Kidney (tissue), 14 donors: Measurements from ENCODE around the gene SH2D1B. TPM values are rescaled to one million over a fixed set of nuclear protein-coding genes. Genes with fewer than 3 reads are reported as not detected.
A peak's percentile ranks its signal among the peaks of the same experiment; 100 is the strongest.

Experiments
- DNase-seq, 5 donors: peaks; one replicate each; pipeline ENCODE4 v3.0.0-alpha.2; 2013 to 2020
- FAIRE-seq: peaks from 2 replicates; lab custom pipeline; 2012; peaks lifted over from hg19 to GRCh38; lab: Jason Lieb, UNC
- H3K27ac ChIP-seq, 2 donors: one replicate each; pipeline ENCODE4 v1.7.0; 2013; ENCODE audit warnings: low read depth in 2 of 2, low read length in 2 of 2, inconsistent platforms in 1 of 2
- H3K27me3 ChIP-seq: one replicate; pipeline ENCODE4 v1.7.1; 2013; ENCODE audit warnings: low read length, inconsistent platforms; ENCODE audit not compliant: control insufficient read depth, insufficient read depth
- H3K36me3 ChIP-seq, 3 donors: one replicate each; pipeline versions ENCODE4 v1.7.0 to v1.7.1; 2013; ENCODE audit warnings: low read length in 3 of 3, control low read depth in 1 of 3, inconsistent platforms in 1 of 3; ENCODE audit not compliant: insufficient read depth in 3 of 3, control insufficient read depth in 2 of 3
- H3K4me1 ChIP-seq, 3 donors: one replicate each; pipeline versions ENCODE4 v1.7.0 to v1.7.1; 2013; ENCODE audit warnings: low read length in 3 of 3, inconsistent platforms in 1 of 3, low read depth in 1 of 3; ENCODE audit not compliant: control insufficient read depth in 2 of 3, insufficient read depth in 2 of 3
- H3K4me3 ChIP-seq, 3 donors: one replicate each; pipeline versions ENCODE4 v1.7.0 to v1.8.1; 2013; ENCODE audit warnings: low read length in 3 of 3, control low read depth in 1 of 3, inconsistent platforms in 1 of 3
- H3K9ac ChIP-seq, 3 donors: one replicate each; pipeline versions ENCODE4 v1.7.0 to v1.7.1; 2013; ENCODE audit warnings: low read length in 3 of 3, control low read depth in 1 of 3, inconsistent platforms in 1 of 3
- H3K9me3 ChIP-seq, 3 donors: one replicate each; pipeline versions ENCODE4 v1.7.0 to v1.7.1; 2013; ENCODE audit warnings: low read length in 3 of 3, control low read depth in 1 of 3, inconsistent platforms in 1 of 3; ENCODE audit not compliant: control insufficient read depth in 2 of 3, insufficient read depth in 1 of 3
- intact Hi-C: fragments of 100-400 bp; cut with DNase I; formaldehyde crosslinking; loops from one replicate; pipeline ENCODE4 v1.11.1; 2022
- polyA plus RNA-seq: library from polyadenylated mRNA; stranded (reverse); fragments of 350-450 nt; fragmentation: Illumina TruSeq; extraction: RNeasy Lipid Tissue Mini Kit (QIAGEN cat#74804); gene quantifications from one replicate; pipeline ENCODE4 v1.2.3, GENCODE V29; 2014; ENCODE audit warnings: low read depth, low replicate concordance; ENCODE audit not compliant: insufficient read depth
- total RNA-seq: library from RNA; stranded (reverse); fragmentation: NEBNext Ultra II Directional; extraction: Animal tissue kit (Norgen Biotek cat#: 25700); gene quantifications from one replicate; pipeline ENCODE4 v1.2.1, GENCODE V29; 2021
- TF ChIP-seq, protein P1 (sequence below): IDR thresholded peaks from 3 replicates; pipeline ENCODE4 v1.5.1; 2012; ENCODE audit warnings: mild to moderate bottlenecking, moderate library complexity, borderline replicate concordance; ENCODE audit not compliant: insufficient read depth; ENCODE audit errors: extremely low read depth
- donor health status: control.
- donor health status: control.
- donor health status: control.
- donor health status: control.
- donor health status: control.
- donor health status: DM: yes; HTN: yes; CAD: no.
- donor health status: Normal renal cell carcinoma (clear cell type).

Gene SH2D1B
- total and polyA plus RNA-seq, 2 donors from 2014 or later = 0.76 TPM; not detected in 1

DNA sequence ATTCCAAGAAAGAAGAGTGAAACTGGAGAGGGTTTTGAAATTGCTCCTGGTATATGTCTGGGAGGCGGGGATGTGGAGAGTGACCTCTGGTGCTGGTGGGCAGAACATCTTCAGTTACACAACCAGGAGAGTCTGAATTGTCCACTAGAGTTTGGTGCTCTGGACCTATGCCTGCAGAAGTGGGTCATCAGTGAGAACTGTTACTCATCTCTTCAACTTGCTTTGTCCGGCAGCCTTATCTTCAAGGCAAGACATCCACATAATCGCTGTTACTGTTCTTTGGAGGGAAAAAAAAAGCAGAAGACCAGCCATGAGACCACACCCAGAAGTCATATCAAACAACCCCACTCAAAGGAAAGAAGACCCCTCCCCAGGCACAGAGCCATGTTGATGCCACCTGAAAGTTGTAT, 14.9 kb downstream of the SH2D1B start:
- FAIRE-seq = no peak

DNA sequence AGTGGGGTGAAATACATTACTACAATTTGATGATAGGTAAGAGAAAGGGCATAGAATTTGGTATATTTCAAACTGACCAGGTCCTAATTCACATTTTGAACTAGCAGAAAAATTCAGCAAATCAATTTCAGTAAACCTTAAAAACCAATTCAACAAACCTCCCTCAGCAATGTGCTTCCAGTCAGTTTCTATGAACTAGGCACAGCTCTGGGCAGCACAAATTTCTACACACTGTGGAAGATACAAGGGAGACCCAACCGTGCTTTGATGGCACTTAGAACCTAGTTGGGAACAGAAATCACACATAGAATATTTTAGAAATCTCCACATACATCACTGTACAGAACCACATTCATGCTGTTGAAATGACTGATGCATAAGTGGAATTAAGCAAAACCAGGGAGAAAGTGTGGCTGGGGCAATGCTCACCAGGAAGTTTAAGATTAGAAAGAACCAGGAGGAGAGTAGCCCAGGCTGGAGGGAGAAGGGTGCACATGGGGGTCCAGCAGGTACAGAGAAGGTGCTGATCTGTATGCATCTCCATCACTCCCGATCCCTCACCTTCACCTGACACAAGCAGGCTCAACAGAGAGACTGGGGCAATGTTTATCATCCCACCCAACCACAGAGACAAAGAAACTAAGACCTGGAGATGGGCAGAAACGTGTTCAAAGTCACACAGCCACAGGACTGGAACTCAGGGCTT, 15.6 kb downstream of the SH2D1B start:
- intact Hi-C loops = no loop called here
- no peaks in the 10 kb centered on the region for H3K27me3 ChIP-seq
- no peaks in the 10 kb centered on the region for H3K36me3 ChIP-seq
- TF ChIP-seq, protein P1, sequence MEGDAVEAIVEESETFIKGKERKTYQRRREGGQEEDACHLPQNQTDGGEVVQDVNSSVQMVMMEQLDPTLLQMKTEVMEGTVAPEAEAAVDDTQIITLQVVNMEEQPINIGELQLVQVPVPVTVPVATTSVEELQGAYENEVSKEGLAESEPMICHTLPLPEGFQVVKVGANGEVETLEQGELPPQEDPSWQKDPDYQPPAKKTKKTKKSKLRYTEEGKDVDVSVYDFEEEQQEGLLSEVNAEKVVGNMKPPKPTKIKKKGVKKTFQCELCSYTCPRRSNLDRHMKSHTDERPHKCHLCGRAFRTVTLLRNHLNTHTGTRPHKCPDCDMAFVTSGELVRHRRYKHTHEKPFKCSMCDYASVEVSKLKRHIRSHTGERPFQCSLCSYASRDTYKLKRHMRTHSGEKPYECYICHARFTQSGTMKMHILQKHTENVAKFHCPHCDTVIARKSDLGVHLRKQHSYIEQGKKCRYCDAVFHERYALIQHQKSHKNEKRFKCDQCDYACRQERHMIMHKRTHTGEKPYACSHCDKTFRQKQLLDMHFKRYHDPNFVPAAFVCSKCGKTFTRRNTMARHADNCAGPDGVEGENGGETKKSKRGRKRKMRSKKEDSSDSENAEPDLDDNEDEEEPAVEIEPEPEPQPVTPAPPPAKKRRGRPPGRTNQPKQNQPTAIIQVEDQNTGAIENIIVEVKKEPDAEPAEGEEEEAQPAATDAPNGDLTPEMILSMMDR = no peak
- H3K9me3 ChIP-seq = no peaks in the 10 kb centered on the region
- DNase-seq = no peak
- FAIRE-seq = no peak
- no peak overlapping the region for H3K4me3 ChIP-seq
- no peak overlapping the region for H3K9ac ChIP-seq
- H3K27ac ChIP-seq = no peak overlapping the region
- H3K4me1 ChIP-seq = peaks cover 0 to 3% (median 0%) of the 10 kb centered on the region in 3 donors

More for the DNA sequence above, 14.9 kb downstream of the SH2D1B start:
- no peak for DNase-seq
- Histone ChIP-seq H3K9me3 (no peaks in the 10 kb centered on the region), H3K27me3 (no peaks in the 10 kb centered on the region), H3K27ac (no peak overlapping the region), H3K4me1 (no peaks in the 10 kb centered on the region), H3K4me3 (no peak overlapping the region), H3K36me3 (no peaks in the 10 kb centered on the region), H3K9ac (no peak overlapping the region)
- intact Hi-C loops = no loop called here
- TF ChIP-seq, protein P1 = no peak

DNA sequence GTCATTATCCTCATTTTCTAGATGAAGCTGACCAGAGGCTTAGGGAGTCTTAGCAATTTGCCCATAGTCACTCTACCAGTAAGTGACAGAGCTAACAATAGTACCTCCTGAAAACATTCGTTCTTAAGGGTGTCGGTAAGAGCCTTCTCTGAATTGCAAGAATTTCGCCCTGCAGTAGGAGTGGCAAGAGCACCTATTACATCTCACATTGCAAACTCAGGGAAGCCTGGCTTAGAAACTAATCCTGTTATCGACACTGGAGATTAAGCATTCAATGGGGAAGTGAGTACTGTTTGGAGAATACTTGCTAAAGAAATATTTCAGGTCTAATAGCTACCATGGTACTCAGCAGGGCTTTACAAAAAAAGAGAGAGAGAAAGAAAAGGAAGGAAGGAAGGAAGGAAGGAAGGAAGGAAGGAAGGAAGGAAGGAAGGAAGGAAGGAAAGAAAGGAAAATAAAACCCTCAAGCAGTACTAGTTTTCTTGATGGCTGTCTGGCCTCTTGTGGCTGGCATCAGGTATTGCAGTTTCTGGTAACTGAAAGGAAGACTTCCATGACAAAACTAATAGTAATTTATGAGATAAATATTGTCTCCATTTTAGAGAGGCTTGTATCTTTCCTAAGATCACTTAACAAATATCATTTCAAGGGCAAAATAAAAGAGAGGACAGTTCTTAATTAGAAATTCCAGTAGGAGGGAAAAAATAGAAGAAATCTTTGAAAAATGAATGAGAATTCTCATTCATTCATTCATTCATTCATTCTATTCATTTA, 20.0 kb downstream of the SH2D1B start:
- FAIRE-seq = peak; percentile 58
- DNase-seq = peak in 2 of 5 donors; percentile 45 to 65
- Histone ChIP-seq H3K4me3 (peak overlapping the region in 1 of 3 donors; percentile 15), H3K9me3 (no peaks in the 10 kb centered on the region), H3K36me3 (no peaks in the 10 kb centered on the region), H3K27ac (no peak overlapping the region), H3K4me1 (peaks cover 0 to 6% (median 0%) of the 10 kb centered on the region in 3 donors), H3K9ac (no peak overlapping the region), H3K27me3 (no peaks in the 10 kb centered on the region)
- intact Hi-C loops = no loop called here
- TF ChIP-seq, protein P1 = peak; percentile 75
